RCC 7860 (cell line): ENCODE data around the gene ARL6IP6.

Experiments used
- DNase-seq: peaks from one replicate; pipeline ENCODE4 v3.0.0-alpha.2; 2015; ENCODE audit warnings: low spot score
- FAIRE-seq: peaks from 2 replicates; lab custom pipeline; 2012; peaks lifted over from hg19 to GRCh38; lab: Jason Lieb, UNC

Gene ARL6IP6

GRCh38 chr2:152792974-152793373 lies 74.6 kb downstream of the ARL6IP6 start:
- FAIRE-seq = no peak
- DNase-seq = no peak

DNA sequence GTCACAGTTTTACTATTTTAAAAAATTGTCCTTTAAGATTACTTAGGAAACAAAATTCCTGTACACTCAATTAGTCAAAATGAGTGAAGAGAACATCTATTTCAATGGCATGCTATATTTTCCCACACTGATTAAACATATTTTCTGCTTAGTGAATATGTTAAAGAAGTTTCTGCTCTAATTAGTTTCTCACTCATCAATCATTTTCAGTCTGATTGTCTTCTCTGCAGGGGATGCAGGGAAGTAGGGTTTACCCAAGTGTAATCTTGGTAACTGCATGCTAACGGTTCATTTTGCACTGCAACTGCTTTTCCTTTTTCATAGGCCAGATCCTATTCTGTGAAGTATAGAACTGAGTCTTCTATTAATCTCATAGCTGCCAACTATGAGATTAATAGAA lies 78.5 kb downstream of the ARL6IP6 start:
- no peak for DNase-seq
- no peak for FAIRE-seq

DNA sequence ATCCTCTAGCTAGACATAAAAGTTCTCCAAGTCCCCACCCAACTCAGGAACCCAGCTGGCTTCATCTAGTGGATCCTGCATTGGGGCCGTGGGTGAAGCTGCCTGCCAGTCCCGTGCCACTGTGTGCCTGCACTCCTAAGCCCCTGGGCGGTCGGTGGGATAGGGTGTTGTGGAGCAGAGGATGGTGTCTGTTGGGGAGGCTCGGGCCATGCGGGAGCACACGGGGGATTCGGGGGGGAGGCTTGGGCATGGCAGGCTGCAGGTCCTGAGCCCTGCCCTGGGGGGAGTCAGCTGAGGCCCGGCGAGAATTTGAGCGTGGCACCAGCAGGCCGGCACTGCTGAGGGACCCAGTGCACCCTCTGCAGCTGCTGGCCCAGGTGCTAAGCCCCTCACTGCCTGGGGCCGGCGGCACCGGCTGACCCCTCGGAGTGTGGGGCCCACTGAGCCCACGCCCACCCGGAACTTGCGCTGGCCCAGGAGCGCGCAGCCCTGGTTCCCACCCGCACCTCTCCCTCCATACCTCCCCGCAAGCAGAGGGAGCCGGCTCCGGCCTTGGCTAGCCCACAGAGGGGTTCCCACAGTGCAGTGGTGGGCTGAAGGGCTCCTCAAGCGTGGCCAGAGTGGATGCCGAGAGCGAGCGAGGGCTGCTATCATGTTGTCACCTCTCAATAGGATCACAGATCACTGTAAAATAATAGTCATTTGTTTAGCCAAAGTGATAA lies 86.4 kb downstream of the ARL6IP6 start:
- FAIRE-seq (no peak), DNase-seq (no peak)

- FAIRE-seq = no peak
These were observed 93.5 kb downstream of the ARL6IP6 start for GRCh38 chr2:152811916-152812315.

More at GRCh38 chr2:152811916-152812315, 93.5 kb downstream of the ARL6IP6 start:
- no peak for DNase-seq
